DMS153 treated with DMSO at 0.1 percent for 48 hours (cell line): ENCODE measurements around the gene PHTF2.

Source experiments
- DNase-seq: peaks from one replicate; lab custom pipeline; 2025; ENCODE audit not compliant: unreplicated experiment; lab: John Stamatoyannopoulos, UW

PHTF2 gene

GRCh38 chr7:77791956-77792355 is 6.6 kb upstream of the PHTF2 start:
- DNase-seq = no peak

GRCh38 chr7:77794000-77794399 is 4.6 kb upstream of the PHTF2 start:
- DNase-seq = no peak

DNA sequence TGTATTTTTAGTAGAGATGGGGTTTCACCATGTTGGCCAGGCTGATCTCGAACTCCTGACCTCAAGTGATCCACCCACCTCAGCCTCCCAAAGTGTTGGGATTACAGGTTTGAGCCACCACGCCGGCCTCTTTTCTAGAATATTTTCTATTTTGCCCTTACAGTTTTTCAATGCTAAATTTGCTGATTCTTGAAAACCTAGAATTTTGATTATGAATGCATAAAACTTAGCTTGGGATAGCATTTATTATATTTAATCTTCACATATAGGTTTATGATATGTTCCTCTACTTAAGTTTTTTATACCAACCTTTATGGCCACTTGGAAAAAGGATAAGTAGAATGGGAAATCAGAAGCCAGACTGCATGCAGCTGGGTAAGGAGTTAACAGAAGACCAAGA is 2.5 kb upstream of the PHTF2 start:
- DNase-seq = no peak

DNA sequence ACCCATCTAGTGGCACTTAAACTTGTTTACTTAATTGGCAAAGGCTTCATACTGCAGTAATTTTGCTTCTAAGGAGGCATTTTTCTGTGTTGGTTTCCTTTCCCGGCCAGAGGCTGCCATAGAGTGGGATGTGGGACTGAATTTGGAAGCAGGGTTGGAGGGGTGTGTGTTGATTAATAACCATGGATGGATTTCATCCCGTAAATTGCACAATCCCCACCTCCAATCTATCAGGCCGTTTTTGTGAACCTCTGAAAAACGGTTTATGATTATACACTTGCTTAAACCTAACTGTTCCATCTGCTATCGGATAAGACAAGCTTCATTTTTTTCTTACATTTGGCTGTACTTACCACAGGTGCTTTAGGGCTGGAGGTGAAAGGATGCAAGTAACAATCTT is 1.6 kb upstream of the PHTF2 start:
- no peak for DNase-seq

- DNase-seq = no peak
Observed at GRCh38 chr7:77797734-77798393, 709 bp upstream of the PHTF2 start.

- DNase-seq = no peak
Observed at GRCh38 chr7:77799078-77799964, 748 bp downstream of the PHTF2 start.

DNA sequence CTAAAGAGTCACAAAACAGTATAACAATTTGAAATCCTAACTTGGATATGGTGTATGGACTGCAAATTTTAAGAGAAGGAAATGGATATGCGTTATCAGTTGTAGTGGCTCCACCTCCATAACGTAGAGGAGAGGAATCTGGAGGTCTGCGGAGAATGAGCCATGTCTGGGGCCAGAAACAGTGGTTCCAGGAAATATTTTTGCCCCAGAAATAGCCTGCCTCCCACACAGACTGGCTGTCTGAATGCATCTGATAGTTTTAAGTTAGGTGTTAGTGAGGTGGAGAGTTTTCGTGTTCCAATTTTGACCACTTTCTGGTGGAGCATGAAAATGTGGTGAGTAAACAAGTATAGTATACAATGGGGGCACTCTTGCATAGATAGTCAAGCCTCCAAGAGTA is 1.6 kb downstream of the PHTF2 start:
- DNase-seq = no peak

GRCh38 chr7:77800730-77801129 is 2.2 kb downstream of the PHTF2 start:
- no peak for DNase-seq

GRCh38 chr7:77802557-77803405 is 4.2 kb downstream of the PHTF2 start:
- DNase-seq = no peak

GRCh38 chr7:77806425-77806824 is 7.9 kb downstream of the PHTF2 start:
- DNase-seq = no peak

- no peak for DNase-seq
Observed at GRCh38 chr7:77808517-77808916, 9.9 kb downstream of the PHTF2 start.

- no peak for DNase-seq
Observed at GRCh38 chr7:77811516-77812289, 13.1 kb downstream of the PHTF2 start.

GRCh38 chr7:77812290-77812685 is 13.7 kb downstream of the PHTF2 start:
- no peak for DNase-seq

DNA sequence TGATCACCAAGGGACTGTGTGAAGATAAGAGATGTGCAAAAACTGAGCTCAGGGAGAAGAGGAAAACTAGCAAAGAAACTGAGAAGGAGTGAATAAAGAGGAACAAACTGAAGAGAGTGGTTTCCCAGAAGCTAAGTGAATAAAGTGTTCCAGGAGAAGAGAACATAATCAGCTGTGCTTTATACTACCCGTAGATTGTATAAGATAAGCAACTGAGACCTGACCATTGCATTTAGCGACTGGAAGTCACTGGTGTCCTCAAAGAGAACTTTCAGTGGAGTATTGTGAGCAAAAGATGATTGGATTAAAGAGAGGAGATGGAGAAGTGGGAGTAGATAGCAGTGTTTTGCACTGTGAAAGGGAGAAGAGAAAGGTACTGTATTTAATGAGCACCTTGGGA is 14.6 kb downstream of the PHTF2 start:
- no peak for DNase-seq

DNA sequence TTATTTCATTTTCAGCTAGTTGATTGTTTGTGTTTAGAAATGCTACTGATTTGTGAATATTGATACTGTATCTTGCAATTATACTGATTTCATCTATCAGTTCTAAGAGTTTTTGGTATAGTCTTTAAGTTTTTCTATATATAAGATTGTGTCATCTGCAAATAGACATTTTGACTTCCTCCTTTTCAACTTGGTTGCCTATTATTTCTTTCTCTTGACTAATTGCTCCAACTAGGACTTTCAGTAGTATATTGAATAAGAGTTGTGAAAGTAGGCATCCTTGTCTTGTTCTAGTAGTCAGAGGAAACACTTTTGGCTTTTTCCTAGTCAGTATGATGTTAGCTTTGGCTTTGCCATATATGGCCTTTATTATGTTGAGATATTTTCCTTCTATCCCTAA is 20.4 kb downstream of the PHTF2 start:
- DNase-seq = no peak

- DNase-seq = no peak
Observed at GRCh38 chr7:77820967-77821366, 22.4 kb downstream of the PHTF2 start.

GRCh38 chr7:77822269-77822668 is 23.7 kb downstream of the PHTF2 start:
- no peak for DNase-seq

GRCh38 chr7:77823787-77824186 is 25.2 kb downstream of the PHTF2 start:
- DNase-seq = no peak

DNA sequence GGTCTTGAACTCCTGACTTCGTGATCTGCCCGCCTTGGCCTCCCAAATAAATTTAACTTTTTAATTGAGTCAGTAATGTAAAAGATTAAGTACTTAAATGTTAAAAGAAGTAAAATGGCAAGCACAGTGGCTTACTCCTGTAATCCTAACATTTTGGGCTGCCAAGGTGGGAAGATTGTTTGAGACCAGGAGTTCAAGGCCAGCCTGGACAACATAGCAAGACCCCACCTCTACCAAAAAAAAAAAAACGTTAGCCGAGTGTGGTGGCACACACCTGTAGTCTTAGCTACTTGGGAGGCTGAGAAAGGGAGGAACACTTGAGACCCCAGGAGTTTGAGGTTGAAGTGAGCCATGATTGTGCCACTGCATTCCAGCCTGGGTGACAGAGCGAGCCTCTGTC is 26.1 kb downstream of the PHTF2 start:
- DNase-seq = no peak

- DNase-seq = no peak
Observed at GRCh38 chr7:77825131-77825530, 26.6 kb downstream of the PHTF2 start.

DNA sequence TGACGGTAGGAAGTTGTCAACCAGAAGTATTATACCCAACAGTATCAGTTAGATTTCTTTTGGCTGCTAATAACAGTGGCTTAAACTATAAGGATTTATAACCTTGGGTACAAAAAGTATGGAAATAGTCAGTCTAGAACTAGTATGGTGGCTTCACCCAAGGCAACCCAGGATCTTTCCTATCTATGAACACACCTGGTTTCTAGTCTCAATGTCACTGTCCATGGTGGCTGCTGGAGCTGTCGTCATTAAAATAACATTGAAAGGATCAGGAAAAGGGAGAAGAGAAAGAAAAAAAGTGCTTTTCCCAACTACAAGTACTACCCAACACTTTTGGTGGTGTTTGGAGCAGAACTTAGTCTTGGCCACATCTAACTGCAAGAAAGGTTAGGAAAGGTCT is 27.7 kb downstream of the PHTF2 start:
- no peak for DNase-seq
